ENCODE results near the gene CERT1.
"Not testable (repeated sequence)": the region's sequence is repeated elsewhere in the genome, so short reads cannot be mapped to it uniquely, and the experiment has no call there.

The CERT1 gene

GRCh38 chr5:75511435-75512382 lies at the start of gene CERT1, which contains the start of gene POLK:
Gene CERT1 (minus strand): TSS chr5:75511629. CDS start chr5:75511207, 422 bp downstream.
Gene POLK (plus strand): TSS chr5:75511891.
- no peaks in the 10 kb centered on the region for H3K4me1 ChIP-seq (ENCODE audit: control insufficient read depth, insufficient read depth, low read length)
- H3K4me3 ChIP-seq (ENCODE audit: low read depth, low read length): peak within 1 kb of the TSS; percentile 82
- peak within 1 kb of the TSS; percentile 85; the same call in 1 of the 2 replicates for H3K27ac ChIP-seq (ENCODE audit: low read depth, low read length)
- no peaks in the 10 kb centered on the region for H3K9me3 ChIP-seq (ENCODE audit: control insufficient read depth, insufficient read depth, low read depth, low read length)
- H3K36me3 ChIP-seq (ENCODE audit: control insufficient read depth, insufficient read depth, low read length): no peaks in the 10 kb centered on the region
- no peaks in the 10 kb centered on the region for H3K27me3 ChIP-seq (ENCODE audit: control insufficient read depth, insufficient read depth, low read length)
- H3K9ac ChIP-seq (ENCODE audit: low read length): peak within 1 kb of the TSS; percentile 85

- not testable (repeated sequence) for H3K36me3 ChIP-seq (ENCODE audit: control insufficient read depth, insufficient read depth, low read length); H3K9ac ChIP-seq (ENCODE audit: low read length); H3K9me3 ChIP-seq (ENCODE audit: control insufficient read depth, insufficient read depth, low read depth, low read length)
Observed at GRCh38 chr5:75560655-75561054, 49.2 kb upstream of the CERT1 start.

GRCh38 chr5:75558981-75559632 lies 47.7 kb upstream of the CERT1 start:
- Histone ChIP-seq H3K9ac (ENCODE audit: low read length) (no peak overlapping the region), H3K27me3 (ENCODE audit: control insufficient read depth, insufficient read depth, low read length) (no peaks in the 10 kb centered on the region), H3K4me3 (ENCODE audit: low read depth, low read length) (no peak overlapping the region), H3K4me1 (ENCODE audit: control insufficient read depth, insufficient read depth, low read length) (no peaks in the 10 kb centered on the region), H3K36me3 (ENCODE audit: control insufficient read depth, insufficient read depth, low read length) (peaks cover 3% of the 10 kb centered on the region; the same call in 1 of the 2 replicates), H3K27ac (ENCODE audit: low read depth, low read length) (no peak overlapping the region), H3K9me3 (ENCODE audit: control insufficient read depth, insufficient read depth, low read depth, low read length) (peaks cover 3% of the 10 kb centered on the region; the same call in 1 of the 2 replicates)

More at GRCh38 chr5:75560655-75561054, 49.2 kb upstream of the CERT1 start:
- not testable (repeated sequence) for H3K27ac ChIP-seq (ENCODE audit: low read depth, low read length); H3K4me1 ChIP-seq (ENCODE audit: control insufficient read depth, insufficient read depth, low read length); H3K27me3 ChIP-seq (ENCODE audit: control insufficient read depth, insufficient read depth, low read length); H3K4me3 ChIP-seq (ENCODE audit: low read depth, low read length)

GRCh38 chr5:75558221-75558620 lies 46.8 kb upstream of the CERT1 start:
- H3K4me3 ChIP-seq (ENCODE audit: low read depth, low read length): no peak overlapping the region
- peaks cover 3% of the 10 kb centered on the region; the same call in 1 of the 2 replicates for H3K9me3 ChIP-seq (ENCODE audit: control insufficient read depth, insufficient read depth, low read depth, low read length)
- H3K27ac ChIP-seq (ENCODE audit: low read depth, low read length): no peak overlapping the region
- H3K9ac ChIP-seq (ENCODE audit: low read length): no peak overlapping the region
- peaks cover 5% of the 10 kb centered on the region; the same call in 1 of the 2 replicates for H3K36me3 ChIP-seq (ENCODE audit: control insufficient read depth, insufficient read depth, low read length)
- no peaks in the 10 kb centered on the region for H3K4me1 ChIP-seq (ENCODE audit: control insufficient read depth, insufficient read depth, low read length)
- no peaks in the 10 kb centered on the region for H3K27me3 ChIP-seq (ENCODE audit: control insufficient read depth, insufficient read depth, low read length)

GRCh38 chr5:75553358-75553757 lies 41.9 kb upstream of the CERT1 start:
- H3K4me1 ChIP-seq (ENCODE audit: control insufficient read depth, insufficient read depth, low read length): no peaks in the 10 kb centered on the region
- H3K9ac ChIP-seq (ENCODE audit: low read length): no peak overlapping the region
- H3K27ac ChIP-seq (ENCODE audit: low read depth, low read length): no peak overlapping the region
- H3K9me3 ChIP-seq (ENCODE audit: control insufficient read depth, insufficient read depth, low read depth, low read length): no peaks in the 10 kb centered on the region
- no peak overlapping the region for H3K4me3 ChIP-seq (ENCODE audit: low read depth, low read length)
- H3K36me3 ChIP-seq (ENCODE audit: control insufficient read depth, insufficient read depth, low read length): peaks cover 15% of the 10 kb centered on the region
- no peaks in the 10 kb centered on the region for H3K27me3 ChIP-seq (ENCODE audit: control insufficient read depth, insufficient read depth, low read length)

GRCh38 chr5:75552764-75553163 lies 41.3 kb upstream of the CERT1 start:
- no peaks in the 10 kb centered on the region for H3K4me1 ChIP-seq (ENCODE audit: control insufficient read depth, insufficient read depth, low read length)
- no peaks in the 10 kb centered on the region for H3K27me3 ChIP-seq (ENCODE audit: control insufficient read depth, insufficient read depth, low read length)
- no peak overlapping the region for H3K27ac ChIP-seq (ENCODE audit: low read depth, low read length)
- no peak overlapping the region for H3K9ac ChIP-seq (ENCODE audit: low read length)
- no peak overlapping the region for H3K4me3 ChIP-seq (ENCODE audit: low read depth, low read length)
- peaks cover 15% of the 10 kb centered on the region for H3K36me3 ChIP-seq (ENCODE audit: control insufficient read depth, insufficient read depth, low read length)
- H3K9me3 ChIP-seq (ENCODE audit: control insufficient read depth, insufficient read depth, low read depth, low read length): no peaks in the 10 kb centered on the region

- Histone ChIP-seq H3K9me3 (ENCODE audit: control insufficient read depth, insufficient read depth, low read depth, low read length) (no peaks in the 10 kb centered on the region), H3K27me3 (ENCODE audit: control insufficient read depth, insufficient read depth, low read length) (no peaks in the 10 kb centered on the region), H3K36me3 (ENCODE audit: control insufficient read depth, insufficient read depth, low read length) (peaks cover 15% of the 10 kb centered on the region), H3K27ac (ENCODE audit: low read depth, low read length) (no peak overlapping the region), H3K4me1 (ENCODE audit: control insufficient read depth, insufficient read depth, low read length) (no peaks in the 10 kb centered on the region), H3K9ac (ENCODE audit: low read length) (no peak overlapping the region), H3K4me3 (ENCODE audit: low read depth, low read length) (no peak overlapping the region)
Observed at GRCh38 chr5:75551471-75551870, 40.0 kb upstream of the CERT1 start.

GRCh38 chr5:75550597-75550996 lies 39.2 kb upstream of the CERT1 start:
- Histone ChIP-seq H3K4me1 (ENCODE audit: control insufficient read depth, insufficient read depth, low read length) (no peaks in the 10 kb centered on the region), H3K4me3 (ENCODE audit: low read depth, low read length) (no peak overlapping the region), H3K27ac (ENCODE audit: low read depth, low read length) (no peak overlapping the region)

GRCh38 chr5:75547812-75548211 lies 36.4 kb upstream of the CERT1 start:
- H3K27ac ChIP-seq (ENCODE audit: low read depth, low read length): no peak overlapping the region

More at GRCh38 chr5:75550597-75550996, 39.2 kb upstream of the CERT1 start:
- Histone ChIP-seq H3K27me3 (ENCODE audit: control insufficient read depth, insufficient read depth, low read length) (no peaks in the 10 kb centered on the region), H3K9me3 (ENCODE audit: control insufficient read depth, insufficient read depth, low read depth, low read length) (no peaks in the 10 kb centered on the region), H3K36me3 (ENCODE audit: control insufficient read depth, insufficient read depth, low read length) (peaks cover 15% of the 10 kb centered on the region), H3K9ac (ENCODE audit: low read length) (no peak overlapping the region)

GRCh38 chr5:75546830-75547229 lies 35.4 kb upstream of the CERT1 start:
- no peaks in the 10 kb centered on the region for H3K36me3 ChIP-seq (ENCODE audit: control insufficient read depth, insufficient read depth, low read length)
- no peaks in the 10 kb centered on the region for H3K27me3 ChIP-seq (ENCODE audit: control insufficient read depth, insufficient read depth, low read length)
- H3K4me3 ChIP-seq (ENCODE audit: low read depth, low read length): no peak overlapping the region
- H3K9me3 ChIP-seq (ENCODE audit: control insufficient read depth, insufficient read depth, low read depth, low read length): no peaks in the 10 kb centered on the region
- no peaks in the 10 kb centered on the region for H3K4me1 ChIP-seq (ENCODE audit: control insufficient read depth, insufficient read depth, low read length)
- H3K27ac ChIP-seq (ENCODE audit: low read depth, low read length): no peak overlapping the region
- no peak overlapping the region for H3K9ac ChIP-seq (ENCODE audit: low read length)

More at GRCh38 chr5:75547812-75548211, 36.4 kb upstream of the CERT1 start:
- Histone ChIP-seq H3K36me3 (ENCODE audit: control insufficient read depth, insufficient read depth, low read length) (peaks cover 8% of the 10 kb centered on the region), H3K4me1 (ENCODE audit: control insufficient read depth, insufficient read depth, low read length) (no peaks in the 10 kb centered on the region), H3K4me3 (ENCODE audit: low read depth, low read length) (no peak overlapping the region), H3K27me3 (ENCODE audit: control insufficient read depth, insufficient read depth, low read length) (no peaks in the 10 kb centered on the region), H3K9ac (ENCODE audit: low read length) (no peak overlapping the region), H3K9me3 (ENCODE audit: control insufficient read depth, insufficient read depth, low read depth, low read length) (no peaks in the 10 kb centered on the region)

- Histone ChIP-seq H3K4me3 (ENCODE audit: low read depth, low read length) (no peak overlapping the region), H3K9me3 (ENCODE audit: control insufficient read depth, insufficient read depth, low read depth, low read length) (no peaks in the 10 kb centered on the region), H3K4me1 (ENCODE audit: control insufficient read depth, insufficient read depth, low read length) (no peaks in the 10 kb centered on the region), H3K9ac (ENCODE audit: low read length) (no peak overlapping the region), H3K27ac (ENCODE audit: low read depth, low read length) (no peak overlapping the region), H3K36me3 (ENCODE audit: control insufficient read depth, insufficient read depth, low read length) (no peaks in the 10 kb centered on the region), H3K27me3 (ENCODE audit: control insufficient read depth, insufficient read depth, low read length) (no peaks in the 10 kb centered on the region)
Observed at GRCh38 chr5:75545131-75545530, 33.7 kb upstream of the CERT1 start.

Data from HUES6 (cell line).